Measurements from ENCODE around the gene MOK.

DNA sequence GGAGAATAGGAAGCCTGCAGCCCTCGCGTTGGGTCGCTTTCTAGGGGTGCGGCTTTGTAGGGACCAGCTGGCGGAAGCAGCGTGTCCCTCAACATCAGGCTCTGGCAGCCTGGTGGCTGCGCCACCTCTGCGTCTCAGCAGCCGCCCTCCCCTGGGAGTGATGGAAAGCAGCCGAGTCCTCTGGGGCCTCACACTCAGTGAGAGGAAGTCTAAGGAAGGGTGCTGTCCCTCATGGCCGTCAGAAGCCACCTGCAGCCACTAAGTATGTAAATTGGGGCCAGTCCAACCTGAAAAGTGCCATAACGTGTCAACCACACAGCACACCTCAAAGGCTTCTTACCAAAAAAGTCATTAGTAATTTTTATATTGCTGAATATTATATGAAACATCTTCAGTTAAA lies 84.9 kb downstream of the MOK start:
- TF ChIP-seq, protein P1, sequence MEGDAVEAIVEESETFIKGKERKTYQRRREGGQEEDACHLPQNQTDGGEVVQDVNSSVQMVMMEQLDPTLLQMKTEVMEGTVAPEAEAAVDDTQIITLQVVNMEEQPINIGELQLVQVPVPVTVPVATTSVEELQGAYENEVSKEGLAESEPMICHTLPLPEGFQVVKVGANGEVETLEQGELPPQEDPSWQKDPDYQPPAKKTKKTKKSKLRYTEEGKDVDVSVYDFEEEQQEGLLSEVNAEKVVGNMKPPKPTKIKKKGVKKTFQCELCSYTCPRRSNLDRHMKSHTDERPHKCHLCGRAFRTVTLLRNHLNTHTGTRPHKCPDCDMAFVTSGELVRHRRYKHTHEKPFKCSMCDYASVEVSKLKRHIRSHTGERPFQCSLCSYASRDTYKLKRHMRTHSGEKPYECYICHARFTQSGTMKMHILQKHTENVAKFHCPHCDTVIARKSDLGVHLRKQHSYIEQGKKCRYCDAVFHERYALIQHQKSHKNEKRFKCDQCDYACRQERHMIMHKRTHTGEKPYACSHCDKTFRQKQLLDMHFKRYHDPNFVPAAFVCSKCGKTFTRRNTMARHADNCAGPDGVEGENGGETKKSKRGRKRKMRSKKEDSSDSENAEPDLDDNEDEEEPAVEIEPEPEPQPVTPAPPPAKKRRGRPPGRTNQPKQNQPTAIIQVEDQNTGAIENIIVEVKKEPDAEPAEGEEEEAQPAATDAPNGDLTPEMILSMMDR (IDR thresholded peaks at IDR 0.05): no peak
- TF ChIP-seq POLR2AphosphoS5 (IDR thresholded peaks at IDR 0.05): no peak
- TF ChIP-seq POLR2A (IDR thresholded peaks at IDR 0.05; ENCODE audit: low read depth): no peak
